ENCODE results near the gene FAM78A.

DNA sequence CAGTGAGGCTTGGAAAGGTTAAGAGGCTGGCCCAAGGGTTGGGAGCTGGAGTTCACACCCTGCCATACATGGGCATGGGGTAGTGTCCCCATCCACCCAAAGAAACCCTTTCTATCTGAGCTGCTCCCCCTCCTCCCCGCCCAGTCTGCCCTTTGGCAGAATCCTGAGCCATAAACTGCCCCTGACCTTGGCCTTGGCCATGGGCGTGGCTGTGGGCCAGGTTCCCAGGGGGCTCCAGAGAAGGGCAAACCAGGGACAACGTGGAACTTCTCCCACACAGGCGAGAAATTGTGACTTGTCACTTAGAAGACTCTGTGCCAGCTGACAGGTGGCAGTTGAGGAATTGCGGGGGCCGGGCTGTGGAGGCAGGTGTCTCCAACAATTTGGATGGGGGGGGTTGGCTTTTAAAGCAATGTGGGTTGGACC is 4.8 kb downstream of the FAM78A start:
- TF ChIP-seq POLR2A (IDR thresholded peaks at IDR 0.05), result no peak
- TF ChIP-seq, protein P1, sequence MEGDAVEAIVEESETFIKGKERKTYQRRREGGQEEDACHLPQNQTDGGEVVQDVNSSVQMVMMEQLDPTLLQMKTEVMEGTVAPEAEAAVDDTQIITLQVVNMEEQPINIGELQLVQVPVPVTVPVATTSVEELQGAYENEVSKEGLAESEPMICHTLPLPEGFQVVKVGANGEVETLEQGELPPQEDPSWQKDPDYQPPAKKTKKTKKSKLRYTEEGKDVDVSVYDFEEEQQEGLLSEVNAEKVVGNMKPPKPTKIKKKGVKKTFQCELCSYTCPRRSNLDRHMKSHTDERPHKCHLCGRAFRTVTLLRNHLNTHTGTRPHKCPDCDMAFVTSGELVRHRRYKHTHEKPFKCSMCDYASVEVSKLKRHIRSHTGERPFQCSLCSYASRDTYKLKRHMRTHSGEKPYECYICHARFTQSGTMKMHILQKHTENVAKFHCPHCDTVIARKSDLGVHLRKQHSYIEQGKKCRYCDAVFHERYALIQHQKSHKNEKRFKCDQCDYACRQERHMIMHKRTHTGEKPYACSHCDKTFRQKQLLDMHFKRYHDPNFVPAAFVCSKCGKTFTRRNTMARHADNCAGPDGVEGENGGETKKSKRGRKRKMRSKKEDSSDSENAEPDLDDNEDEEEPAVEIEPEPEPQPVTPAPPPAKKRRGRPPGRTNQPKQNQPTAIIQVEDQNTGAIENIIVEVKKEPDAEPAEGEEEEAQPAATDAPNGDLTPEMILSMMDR (IDR thresholded peaks at IDR 0.05), result no peak
- TF ChIP-seq EP300 (IDR thresholded peaks at IDR 0.05), result no peak

Measured in ovary (tissue), 3 donors.